ENCODE measurements around the gene KLF6. TPM values are rescaled to one million over a fixed set of nuclear protein-coding genes. Genes with fewer than 3 reads are reported as not detected.

KLF6 gene
- total and polyA plus RNA-seq, 2 donors (not counting 3 experiments of a cell fraction or from before 2014, with no cell fraction given): 183 to 307 TPM

- intact Hi-C loops (cut with micrococcal nuclease): loop anchor here (1.0 to 2.0 kb wide), 3 partner anchors 106 to 875 kb away; no protein-coding TSS in a partner anchor
- H3K4me2 ChIP-seq (ENCODE audit: insufficient read depth, low read length): peak overlapping the region; percentile 95
- H3K4me3 ChIP-seq (replicated peaks in 1 of 3; ENCODE audit: insufficient read depth in 1 of 3, low read depth in 1 of 3, low read length in 3 of 3): peak overlapping the region; percentile 89 to 95 (median 92)
- no peaks in the 10 kb centered on the region for H3K9me1 ChIP-seq (replicated peaks; ENCODE audit: control insufficient read depth, extremely low read depth, insufficient read depth, low read length)
- BruUV-seq (replicated peaks): no TSS peak
- POLR2A ChIA-PET: interaction anchor here (1.0 to 2.8 kb wide), 2 partner anchors 107 to 922 kb away, joined by 3 to 8 read pairs; no protein-coding TSS in a partner anchor
- peak overlapping the region; percentile 95 for H3K27ac ChIP-seq (ENCODE audit: insufficient read depth, low read depth, low read length)
- H4K20me1 ChIP-seq (replicated peaks; ENCODE audit: control insufficient read depth, extremely low read depth, insufficient read depth, low read length): no peaks in the 10 kb centered on the region
- H3K9ac ChIP-seq (replicated peaks; ENCODE audit: extremely low read depth, insufficient read depth, low read length): peak overlapping the region; percentile 100
- no peak for TF ChIP-seq JUN (IDR thresholded peaks at IDR 0.05; ENCODE audit: borderline replicate concordance, insufficient read depth, insufficient read length, low read depth)
- no peak for TF ChIP-seq MYC (IDR thresholded peaks at IDR 0.05; ENCODE audit: low read depth, low read length)
- TF ChIP-seq POLR2A (IDR thresholded peaks at IDR 0.05; ENCODE audit: low read depth, low read length): peak; percentile 16
- TF ChIP-seq GATA2 (IDR thresholded peaks at IDR 0.05; ENCODE audit: insufficient read depth, insufficient read length, low read depth, low read length): no peak
- TF ChIP-seq POLR2AphosphoS5 (IDR thresholded peaks at IDR 0.05; ENCODE audit: insufficient read depth, low read depth, low read length): no peak
- H2AFZ ChIP-seq (ENCODE audit: low read depth, low read length): no peak overlapping the region
- DNase-seq (ENCODE audit: low read depth, low spot score) (no peak), FAIRE-seq (no peak)
- peaks cover 28 to 45% of the 10 kb centered on the region in 2 experiments for H3K36me3 ChIP-seq (ENCODE audit: control insufficient read depth in 2 of 2, extremely low read depth in 1 of 2, insufficient read depth in 2 of 2, low read length in 2 of 2)
- no peaks in the 10 kb centered on the region for H3K27me3 ChIP-seq (ENCODE audit: control insufficient read depth in 2 of 2, insufficient read depth in 2 of 2, low read length in 2 of 2)
- peaks cover 77% of the 10 kb centered on the region for H3K79me2 ChIP-seq (ENCODE audit: control insufficient read depth, insufficient read depth, low read length)
- dilution Hi-C loops (cut with MboI; ENCODE audit: extremely low pct_ligation_motif_present, low sequenced_read_pairs): no loop called here
- H3K4me1 ChIP-seq (ENCODE audit: control insufficient read depth, extremely low read depth, insufficient read depth, low read length): peaks cover 56% of the 10 kb centered on the region
- H3K9me3 ChIP-seq (replicated peaks; ENCODE audit: control insufficient read depth, insufficient read depth, low read length): no peaks in the 10 kb centered on the region
- CTCF ChIA-PET: interaction anchor here (0.7 to 2.7 kb wide), 11 partner anchors 42 to 875 kb away, joined by 3 to 24 read pairs (median 3); no protein-coding TSS in a partner anchor
Observed at GRCh38 chr10:3782146-3782450, 2.9 kb downstream of the KLF6 start.

- Histone ChIP-seq H3K9me3 (replicated peaks; ENCODE audit: control insufficient read depth, insufficient read depth, low read length) (no peaks in the 10 kb centered on the region), H4K20me1 (replicated peaks; ENCODE audit: control insufficient read depth, extremely low read depth, insufficient read depth, low read length) (no peaks in the 10 kb centered on the region), H3K4me3 (replicated peaks in 1 of 3; ENCODE audit: insufficient read depth in 1 of 3, low read depth in 1 of 3, low read length in 3 of 3) (peak overlapping the region; percentile 89 to 95 (median 92)), H3K36me3 (ENCODE audit: control insufficient read depth in 2 of 2, extremely low read depth in 1 of 2, insufficient read depth in 2 of 2, low read length in 2 of 2) (peaks cover 28 to 49% of the 10 kb centered on the region in 2 experiments), H2AFZ (ENCODE audit: low read depth, low read length) (no peak overlapping the region), H3K27ac (ENCODE audit: insufficient read depth, low read depth, low read length) (peak overlapping the region; percentile 95), H3K4me2 (ENCODE audit: insufficient read depth, low read length) (peak overlapping the region; percentile 95), H3K9ac (replicated peaks; ENCODE audit: extremely low read depth, insufficient read depth, low read length) (peak overlapping the region; percentile 100), H3K9me1 (replicated peaks; ENCODE audit: control insufficient read depth, extremely low read depth, insufficient read depth, low read length) (no peaks in the 10 kb centered on the region), H3K4me1 (ENCODE audit: control insufficient read depth, extremely low read depth, insufficient read depth, low read length) (peaks cover 56% of the 10 kb centered on the region), H3K79me2 (ENCODE audit: control insufficient read depth, insufficient read depth, low read length) (peaks cover 77% of the 10 kb centered on the region), H3K27me3 (ENCODE audit: control insufficient read depth in 2 of 2, insufficient read depth in 2 of 2, low read length in 2 of 2) (no peaks in the 10 kb centered on the region)
- FAIRE-seq (no peak), DNase-seq (ENCODE audit: low read depth, low spot score) (peak; percentile 49)
- CTCF ChIA-PET: interaction anchor here (0.7 to 2.7 kb wide), 11 partner anchors 42 to 875 kb away, joined by 3 to 24 read pairs (median 3); no protein-coding TSS in a partner anchor
- POLR2A ChIA-PET: interaction anchor here (1.0 to 2.8 kb wide), 2 partner anchors 107 to 923 kb away, joined by 3 to 8 read pairs; no protein-coding TSS in a partner anchor
- TF ChIP-seq GATA2 (IDR thresholded peaks at IDR 0.05; ENCODE audit: insufficient read depth, insufficient read length, low read depth, low read length) (no peak), EZH2 (IDR thresholded peaks at IDR 0.05; ENCODE audit: borderline replicate concordance, low read depth, low read length, severe bottlenecking) (no peak), MYC (IDR thresholded peaks at IDR 0.05; ENCODE audit: low read depth, low read length) (no peak), MAX (IDR thresholded peaks at IDR 0.05; ENCODE audit: insufficient read depth, insufficient read length) (no peak), POLR2AphosphoS5 (IDR thresholded peaks at IDR 0.05; ENCODE audit: insufficient read depth, low read depth, low read length) (peak; percentile 63), CTCF (IDR thresholded peaks at IDR 0.05; ENCODE audit: extremely low read depth in 1 of 2, insufficient read depth in 1 of 2, low read depth in 1 of 2, low read length in 2 of 2) (peak; percentile 64 to 76), JUN (IDR thresholded peaks at IDR 0.05; ENCODE audit: borderline replicate concordance, insufficient read depth, insufficient read length, low read depth) (no peak), POLR2A (IDR thresholded peaks at IDR 0.05; ENCODE audit: low read depth, low read length) (peak; percentile 57), FOS (IDR thresholded peaks at IDR 0.05; ENCODE audit: borderline replicate concordance, insufficient read depth, low read length) (peak; percentile 8)
- dilution Hi-C loops (cut with MboI; ENCODE audit: extremely low pct_ligation_motif_present, low sequenced_read_pairs) (no loop called here), intact Hi-C loops (cut with micrococcal nuclease) (loop anchor here (1.0 to 2.0 kb wide), 4 partner anchors 107 to 875 kb away; no protein-coding TSS in a partner anchor)
- no TSS peak for BruUV-seq (replicated peaks)
Observed at GRCh38 chr10:3781468-3782145, 3.4 kb downstream of the KLF6 start.

Data from endothelial cell of umbilical vein (primary cell).